ENCODE data around the gene SLC7A14.

Gene SLC7A14

DNA sequence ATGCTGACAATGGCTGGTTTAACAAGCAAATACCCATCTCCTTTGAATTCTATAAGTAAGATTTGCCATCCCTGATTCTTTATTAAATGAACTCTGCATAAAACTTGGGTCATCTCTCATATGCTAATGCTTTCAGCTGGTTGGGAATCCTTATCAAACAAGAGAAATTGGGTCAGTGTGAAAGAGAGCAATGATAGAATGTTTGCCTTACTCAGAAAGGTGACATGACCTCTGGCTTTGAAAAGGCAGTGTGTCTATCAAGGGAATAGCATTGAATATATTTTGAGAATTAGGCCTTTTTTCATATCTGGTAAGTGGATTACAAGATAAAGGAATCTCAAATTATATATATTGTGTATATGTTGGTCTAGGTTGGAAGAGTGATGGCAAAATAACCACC, 8.7 kb upstream of the SLC7A14 start:
- H3K9ac ChIP-seq (ENCODE audit: low read depth, low read length), result no peak overlapping the region
- H3K27ac ChIP-seq (ENCODE audit: low read length), result no peak overlapping the region
- TF ChIP-seq, protein P1, sequence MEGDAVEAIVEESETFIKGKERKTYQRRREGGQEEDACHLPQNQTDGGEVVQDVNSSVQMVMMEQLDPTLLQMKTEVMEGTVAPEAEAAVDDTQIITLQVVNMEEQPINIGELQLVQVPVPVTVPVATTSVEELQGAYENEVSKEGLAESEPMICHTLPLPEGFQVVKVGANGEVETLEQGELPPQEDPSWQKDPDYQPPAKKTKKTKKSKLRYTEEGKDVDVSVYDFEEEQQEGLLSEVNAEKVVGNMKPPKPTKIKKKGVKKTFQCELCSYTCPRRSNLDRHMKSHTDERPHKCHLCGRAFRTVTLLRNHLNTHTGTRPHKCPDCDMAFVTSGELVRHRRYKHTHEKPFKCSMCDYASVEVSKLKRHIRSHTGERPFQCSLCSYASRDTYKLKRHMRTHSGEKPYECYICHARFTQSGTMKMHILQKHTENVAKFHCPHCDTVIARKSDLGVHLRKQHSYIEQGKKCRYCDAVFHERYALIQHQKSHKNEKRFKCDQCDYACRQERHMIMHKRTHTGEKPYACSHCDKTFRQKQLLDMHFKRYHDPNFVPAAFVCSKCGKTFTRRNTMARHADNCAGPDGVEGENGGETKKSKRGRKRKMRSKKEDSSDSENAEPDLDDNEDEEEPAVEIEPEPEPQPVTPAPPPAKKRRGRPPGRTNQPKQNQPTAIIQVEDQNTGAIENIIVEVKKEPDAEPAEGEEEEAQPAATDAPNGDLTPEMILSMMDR (IDR thresholded peaks at IDR 0.05; ENCODE audit: borderline replicate concordance, extremely low read depth, low read length, poor library complexity, severe bottlenecking), result no peak
- TF ChIP-seq EZH2 (IDR thresholded peaks at IDR 0.05; ENCODE audit: borderline replicate concordance, low read depth, low read length, severe bottlenecking), result no peak
- H3K36me3 ChIP-seq (ENCODE audit: insufficient read depth, low read length), result no peaks in the 10 kb centered on the region
- H3K79me2 ChIP-seq (ENCODE audit: insufficient read depth, low read length), result no peaks in the 10 kb centered on the region
- H3K4me3 ChIP-seq (ENCODE audit: low read depth in 1 of 2, low read length in 2 of 2), result no peak overlapping the region
- no peaks in the 10 kb centered on the region for H4K20me1 ChIP-seq (ENCODE audit: insufficient read depth, low read length)
- no peaks in the 10 kb centered on the region for H3K4me1 ChIP-seq (ENCODE audit: insufficient read depth, low read length)
- no peaks in the 10 kb centered on the region for H3K9me3 ChIP-seq (ENCODE audit: insufficient read depth, low read length, severe bottlenecking)
- H3K27me3 ChIP-seq (ENCODE audit: insufficient read depth, low read length, poor library complexity), result no peaks in the 10 kb centered on the region
- no peak for ATAC-seq (ENCODE audit: insufficient read depth, low read depth)
- H2AFZ ChIP-seq (ENCODE audit: low read depth, low read length), result no peak overlapping the region
- DNase-seq, result no peak
- no peak overlapping the region for H3K4me2 ChIP-seq (ENCODE audit: insufficient read depth, low read length)

DNA sequence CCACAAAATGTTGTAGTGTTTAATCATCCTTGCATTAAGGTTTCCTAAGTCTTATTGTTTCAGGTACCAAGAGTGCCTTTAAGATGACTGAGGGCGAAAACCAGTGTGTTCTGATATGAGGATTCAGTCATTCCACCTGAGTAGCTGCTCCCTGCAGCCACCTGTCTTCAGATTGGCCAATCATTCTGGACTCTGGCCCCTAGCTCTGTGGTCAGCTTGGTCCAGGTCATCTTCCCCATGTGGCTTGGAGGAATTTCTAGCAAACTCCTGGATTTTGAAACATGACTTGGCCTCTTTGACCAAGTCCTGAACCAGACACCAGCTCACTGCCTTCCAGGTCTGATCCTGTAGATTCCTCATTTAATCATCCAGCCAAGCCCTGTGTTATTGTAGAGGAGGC, 7.8 kb upstream of the SLC7A14 start:
- H3K4me1 ChIP-seq (ENCODE audit: insufficient read depth, low read length), result no peaks in the 10 kb centered on the region
- H3K27ac ChIP-seq (ENCODE audit: low read length), result no peak overlapping the region
- H2AFZ ChIP-seq (ENCODE audit: low read depth, low read length), result no peak overlapping the region
- H3K27me3 ChIP-seq (ENCODE audit: insufficient read depth, low read length, poor library complexity), result no peaks in the 10 kb centered on the region
- H3K79me2 ChIP-seq (ENCODE audit: insufficient read depth, low read length), result no peaks in the 10 kb centered on the region
- H3K9ac ChIP-seq (ENCODE audit: low read depth, low read length), result no peak overlapping the region
- ATAC-seq (ENCODE audit: insufficient read depth, low read depth) (no peak), DNase-seq (no peak)
- H3K36me3 ChIP-seq (ENCODE audit: insufficient read depth, low read length), result no peaks in the 10 kb centered on the region
- H4K20me1 ChIP-seq (ENCODE audit: insufficient read depth, low read length), result no peaks in the 10 kb centered on the region
- no peak overlapping the region for H3K4me2 ChIP-seq (ENCODE audit: insufficient read depth, low read length)
- TF ChIP-seq EZH2 (IDR thresholded peaks at IDR 0.05; ENCODE audit: borderline replicate concordance, low read depth, low read length, severe bottlenecking), result no peak
- TF ChIP-seq, protein P1 (IDR thresholded peaks at IDR 0.05; ENCODE audit: borderline replicate concordance, extremely low read depth, low read length, poor library complexity, severe bottlenecking), result no peak
- no peak overlapping the region for H3K4me3 ChIP-seq (ENCODE audit: low read depth in 1 of 2, low read length in 2 of 2)
- no peaks in the 10 kb centered on the region for H3K9me3 ChIP-seq (ENCODE audit: insufficient read depth, low read length, severe bottlenecking)

DNA sequence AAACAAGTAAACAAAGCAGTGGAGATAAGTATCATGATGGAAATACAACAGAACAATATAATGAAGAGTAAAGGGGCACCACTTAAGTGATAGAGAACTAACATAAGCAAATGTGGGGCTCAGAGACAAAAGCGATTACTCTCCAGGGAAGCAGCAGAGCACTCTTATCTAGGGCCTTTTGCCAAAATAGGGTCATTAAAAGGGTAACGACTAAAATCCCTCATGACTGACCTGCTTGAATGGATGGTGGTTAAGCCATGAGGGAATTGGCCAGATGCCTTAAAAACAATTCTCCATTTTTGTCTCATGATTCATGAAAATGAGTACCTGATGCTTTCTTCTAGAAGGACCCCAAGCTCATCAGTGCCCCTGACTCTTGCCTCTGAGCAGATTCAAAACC, 3.2 kb upstream of the SLC7A14 start:
- Histone ChIP-seq H3K4me3 (ENCODE audit: low read depth in 1 of 2, low read length in 2 of 2) (no peak overlapping the region), H3K36me3 (ENCODE audit: insufficient read depth, low read length) (no peaks in the 10 kb centered on the region), H3K27me3 (ENCODE audit: insufficient read depth, low read length, poor library complexity) (no peaks in the 10 kb centered on the region), H3K4me2 (ENCODE audit: insufficient read depth, low read length) (no peak overlapping the region), H3K79me2 (ENCODE audit: insufficient read depth, low read length) (no peaks in the 10 kb centered on the region), H2AFZ (ENCODE audit: low read depth, low read length) (no peak overlapping the region), H4K20me1 (ENCODE audit: insufficient read depth, low read length) (no peaks in the 10 kb centered on the region), H3K9me3 (ENCODE audit: insufficient read depth, low read length, severe bottlenecking) (no peaks in the 10 kb centered on the region), H3K4me1 (ENCODE audit: insufficient read depth, low read length) (no peaks in the 10 kb centered on the region), H3K27ac (ENCODE audit: low read length) (no peak overlapping the region), H3K9ac (ENCODE audit: low read depth, low read length) (no peak overlapping the region)
- ATAC-seq (ENCODE audit: insufficient read depth, low read depth) (no peak), DNase-seq (no peak)
- no peak for TF ChIP-seq EZH2 (IDR thresholded peaks at IDR 0.05; ENCODE audit: borderline replicate concordance, low read depth, low read length, severe bottlenecking)

DNA sequence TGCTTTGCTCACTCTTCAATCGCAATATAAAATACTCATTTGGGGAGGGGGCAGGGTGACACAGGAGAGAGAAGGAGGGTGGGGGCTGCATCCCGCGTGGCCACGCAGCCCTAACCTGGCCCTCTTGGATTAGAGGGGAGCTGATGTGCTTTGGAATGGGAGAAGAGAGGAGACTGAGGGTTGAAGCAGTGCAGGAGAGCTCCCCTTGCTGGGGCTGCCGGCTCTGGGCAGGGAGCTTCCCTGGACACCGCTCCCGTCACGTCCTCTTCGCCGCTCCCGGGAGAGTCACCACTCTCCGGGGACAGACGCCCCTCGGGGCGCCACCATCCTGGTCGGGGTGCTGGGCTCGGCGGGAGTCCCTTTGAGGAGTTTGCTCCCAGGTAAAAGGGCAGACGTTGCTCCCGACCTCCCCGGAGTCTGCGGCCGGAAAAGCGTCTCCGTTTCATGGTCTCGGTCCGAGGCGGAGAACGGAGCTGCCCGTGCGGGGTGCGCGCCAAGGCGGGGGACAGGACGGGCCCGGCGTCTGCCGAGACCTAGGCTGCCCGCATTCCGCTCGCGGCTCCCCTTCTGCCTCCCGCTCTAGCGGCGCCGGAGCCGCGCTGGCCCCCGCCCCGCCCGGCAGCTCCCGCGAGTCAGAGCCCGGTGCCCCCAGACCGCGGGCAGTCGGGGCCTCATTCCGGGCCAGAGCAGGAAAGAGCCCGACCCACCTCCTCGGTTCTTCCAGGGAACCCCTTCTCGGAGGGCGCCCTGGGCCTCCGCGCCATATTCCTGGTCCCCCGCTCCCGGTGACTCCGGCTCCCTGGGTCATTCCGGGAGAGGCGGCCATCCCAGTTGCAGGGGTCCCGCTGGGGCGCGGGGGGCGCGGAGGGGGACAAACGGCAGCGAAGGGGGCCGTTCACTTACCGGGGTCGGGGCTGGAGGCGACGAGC, 603 bp downstream of the SLC7A14 start:
- H2AFZ ChIP-seq (ENCODE audit: low read depth, low read length), result no peak overlapping the region
- H3K27me3 ChIP-seq (ENCODE audit: insufficient read depth, low read length, poor library complexity), result no peaks in the 10 kb centered on the region
- H3K4me1 ChIP-seq (ENCODE audit: insufficient read depth, low read length), result no peaks in the 10 kb centered on the region
- no peak overlapping the region for H3K9ac ChIP-seq (ENCODE audit: low read depth, low read length)
- H4K20me1 ChIP-seq (ENCODE audit: insufficient read depth, low read length), result no peaks in the 10 kb centered on the region
- ATAC-seq (ENCODE audit: insufficient read depth, low read depth), result no peak
- H3K4me3 ChIP-seq (ENCODE audit: low read depth in 1 of 2, low read length in 2 of 2), result no peak overlapping the region
- H3K36me3 ChIP-seq (ENCODE audit: insufficient read depth, low read length), result no peaks in the 10 kb centered on the region
- DNase-seq, result no peak
- H3K4me2 ChIP-seq (ENCODE audit: insufficient read depth, low read length), result no peak overlapping the region
- H3K9me3 ChIP-seq (ENCODE audit: insufficient read depth, low read length, severe bottlenecking), result no peaks in the 10 kb centered on the region
- H3K79me2 ChIP-seq (ENCODE audit: insufficient read depth, low read length), result no peaks in the 10 kb centered on the region
- H3K27ac ChIP-seq (ENCODE audit: low read length), result no peak overlapping the region
- TF ChIP-seq EZH2 (IDR thresholded peaks at IDR 0.05; ENCODE audit: borderline replicate concordance, low read depth, low read length, severe bottlenecking), result no peak
- TF ChIP-seq, protein P1 (IDR thresholded peaks at IDR 0.05; ENCODE audit: borderline replicate concordance, extremely low read depth, low read length, poor library complexity, severe bottlenecking), result no peak
